Right lobe of liver (tissue), 6 donors: ENCODE results near the gene LRRFIP2. TPM values are rescaled to one million over a fixed set of nuclear protein-coding genes. Genes with fewer than 3 reads are reported as not detected.
"Not testable (repeated sequence)": the region's sequence is repeated elsewhere in the genome, so short reads cannot be mapped to it uniquely, and the experiment has no call there.

Experiments
- ATAC-seq, 4 donors: fragments of 200-7000 bp; cut with Tn5 transposase; one replicate each; pipeline ENCODE4 v1.9.1; 2020; ENCODE audit warnings: mild to moderate bottlenecking in 4 of 4, moderate library complexity in 4 of 4
- DNase-seq, 3 donors: peaks; one replicate each; pipeline ENCODE4 v3.0.0-alpha.2; 2020
- H3K27ac ChIP-seq, 3 donors: fragments of 200-600 bp; one replicate each; pipeline ENCODE4 v1.8.0; 2022
- H3K27me3 ChIP-seq, 2 donors: fragments of 200-600 bp; one replicate each; pipeline ENCODE4 v1.8.0; 2022
- H3K36me3 ChIP-seq, 4 donors: fragments of 200-600 bp; sonication (generic) in 1 of 4; one replicate each; pipeline versions ENCODE4 v1.5.1 to v1.8.0; 2017 to 2022; ENCODE audit warnings: control low read depth in 1 of 4
- H3K4me1 ChIP-seq, 4 donors: fragments of 200-600 bp; sonication (generic) in 1 of 4; one replicate each; pipeline versions ENCODE4 v1.5.1 to v1.8.0; 2017 to 2022; ENCODE audit warnings: control low read depth in 1 of 4
- H3K4me3 ChIP-seq, 3 donors: fragments of 200-600 bp; one replicate each; pipeline ENCODE4 v1.8.0; 2022
- H3K9me3 ChIP-seq, 4 donors: fragments of 200-600 bp; sonication (generic) in 1 of 4; one replicate each; pipeline versions ENCODE4 v1.5.1 to v1.8.0; 2017 to 2022; ENCODE audit warnings: control low read depth in 1 of 4
- POLR2A ChIP-seq: fragments of 450-650 bp; IDR thresholded peaks from one replicate; pipeline ENCODE4 v1.6.1; 2017; ENCODE audit warnings: antibody characterized with exemption, mild to moderate bottlenecking
- WGBS: methylation state at CpG from one replicate; pipeline ENCODE4 v1.1.6; 2018; ENCODE audit warnings: low coverage, low lambda C conversion rate; ENCODE audit not compliant: insufficient coverage; ENCODE audit errors: missing lambda C conversion rate; 5-methylcytosine and 5-hydroxymethylcytosine counted together
- intact Hi-C, 2 donors: fragments of 100-400 bp; cut with DNase I; formaldehyde crosslinking; loops; one replicate each; pipeline versions ENCODE4 v1.11.2 to v1.14.1; 2022
- total RNA-seq, 6 experiments: library from RNA; depleted of rRNA in 2 of 6; stranded (reverse); fragments of >200 nt in 2 of 6; fragmentation: NEBNext Ultra II Directional in 3 of 6; extraction: Animal tissue kit (Norgen Biotek cat#: 25700) in 3 of 6; gene quantifications; one replicate each; pipeline versions ENCODE4 v1.1.0 to v1.2.4, GENCODE V29; 2016 to 2023
- TF ChIP-seq, protein P1 (sequence below), 4 donors: fragments of 200-600 bp in 3 of 4; fragments of 450-650 bp in 1 of 4; IDR thresholded peaks; one replicate each; pipeline versions ENCODE4 v1.5.1 to v1.8.0; 2016 to 2022; ENCODE audit warnings: antibody characterized with exemption in 4 of 4, mild to moderate bottlenecking in 2 of 4
- donor health status: DM: no; HTN: yes; CAD: no.
- donor health status: DM: no; HTN: no; CAD: no.
- donor health status: DM: no; HTN: no; CAD: no.
- donor health status: DM: no; HTN: yes; CAD: no.
- donor health status: DM: no; HTN: yes; CAD: no.

Gene LRRFIP2
- total RNA-seq, 6 experiments from 2014 or later: 32.8 to 46.1 (median 39.6) TPM

DNA sequence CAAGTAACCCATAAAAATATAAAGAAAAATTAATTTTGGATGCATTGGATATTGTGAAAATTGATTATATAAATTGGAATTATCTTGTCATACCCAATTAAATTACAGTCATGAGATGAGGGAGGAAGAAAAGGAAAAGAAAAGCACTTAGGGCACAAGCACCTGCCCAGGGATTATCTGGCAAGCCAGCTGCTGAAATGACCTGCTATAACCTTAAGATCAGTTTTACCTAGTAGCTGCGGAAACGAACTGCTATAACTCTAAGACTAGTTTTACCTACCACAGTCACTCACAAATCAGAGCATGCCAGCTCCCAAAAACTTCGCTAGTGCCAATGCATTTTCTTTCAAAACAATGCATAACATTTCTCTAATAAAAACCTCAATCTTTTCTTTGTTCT lies 26.2 kb downstream of the LRRFIP2 start:
- H3K36me3 ChIP-seq: no peaks in the 10 kb centered on the region
- no peaks in the 10 kb centered on the region for H3K27me3 ChIP-seq
- no peak for DNase-seq
- no peak overlapping the region for H3K4me3 ChIP-seq
- 52% methylated on average over 3 of the region's 3 CpGs for WGBS
- peak in 1 of 4 donors; percentile 28 for ATAC-seq
- H3K9me3 ChIP-seq: no peaks in the 10 kb centered on the region
- H3K27ac ChIP-seq: no peak overlapping the region
- peaks cover 0 to 49% (median 12%) of the 10 kb centered on the region in 4 donors for H3K4me1 ChIP-seq
- intact Hi-C loops: no loop called here
- no peak for TF ChIP-seq POLR2A
- TF ChIP-seq, protein P1, sequence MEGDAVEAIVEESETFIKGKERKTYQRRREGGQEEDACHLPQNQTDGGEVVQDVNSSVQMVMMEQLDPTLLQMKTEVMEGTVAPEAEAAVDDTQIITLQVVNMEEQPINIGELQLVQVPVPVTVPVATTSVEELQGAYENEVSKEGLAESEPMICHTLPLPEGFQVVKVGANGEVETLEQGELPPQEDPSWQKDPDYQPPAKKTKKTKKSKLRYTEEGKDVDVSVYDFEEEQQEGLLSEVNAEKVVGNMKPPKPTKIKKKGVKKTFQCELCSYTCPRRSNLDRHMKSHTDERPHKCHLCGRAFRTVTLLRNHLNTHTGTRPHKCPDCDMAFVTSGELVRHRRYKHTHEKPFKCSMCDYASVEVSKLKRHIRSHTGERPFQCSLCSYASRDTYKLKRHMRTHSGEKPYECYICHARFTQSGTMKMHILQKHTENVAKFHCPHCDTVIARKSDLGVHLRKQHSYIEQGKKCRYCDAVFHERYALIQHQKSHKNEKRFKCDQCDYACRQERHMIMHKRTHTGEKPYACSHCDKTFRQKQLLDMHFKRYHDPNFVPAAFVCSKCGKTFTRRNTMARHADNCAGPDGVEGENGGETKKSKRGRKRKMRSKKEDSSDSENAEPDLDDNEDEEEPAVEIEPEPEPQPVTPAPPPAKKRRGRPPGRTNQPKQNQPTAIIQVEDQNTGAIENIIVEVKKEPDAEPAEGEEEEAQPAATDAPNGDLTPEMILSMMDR (IDR thresholded peaks at IDR 0.05): no peak

DNA sequence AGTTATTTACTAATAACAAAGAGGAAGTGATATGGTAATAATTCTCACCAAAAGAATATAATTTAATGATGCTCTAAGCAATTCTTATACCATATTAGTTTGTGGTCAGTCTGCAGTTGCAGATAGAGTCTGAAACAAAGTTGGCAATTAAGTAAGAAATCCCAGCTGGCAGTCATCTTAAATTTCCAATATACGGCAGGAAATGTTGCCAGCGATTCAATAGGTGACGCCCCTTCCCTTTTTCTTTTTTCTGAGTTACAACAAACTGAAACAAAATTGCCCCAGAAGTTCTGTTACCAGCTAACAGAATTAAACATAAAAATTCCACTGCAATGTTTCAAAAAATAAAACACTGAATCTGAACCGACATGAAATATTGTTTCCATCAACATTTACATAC lies 26.7 kb downstream of the LRRFIP2 start:
- intact Hi-C loops: no loop called here
- Histone ChIP-seq H3K4me1 (peaks cover 0 to 49% (median 12%) of the 10 kb centered on the region in 4 donors), H3K27ac (no peak overlapping the region), H3K27me3 (no peaks in the 10 kb centered on the region), H3K9me3 (no peaks in the 10 kb centered on the region), H3K36me3 (no peaks in the 10 kb centered on the region), H3K4me3 (no peak overlapping the region)
- DNase-seq: no peak
- no peak for ATAC-seq
- WGBS: 56% methylated on average over 4 of the region's 4 CpGs
- no peak for TF ChIP-seq POLR2A
- TF ChIP-seq, protein P1 (IDR thresholded peaks at IDR 0.05): no peak

DNA sequence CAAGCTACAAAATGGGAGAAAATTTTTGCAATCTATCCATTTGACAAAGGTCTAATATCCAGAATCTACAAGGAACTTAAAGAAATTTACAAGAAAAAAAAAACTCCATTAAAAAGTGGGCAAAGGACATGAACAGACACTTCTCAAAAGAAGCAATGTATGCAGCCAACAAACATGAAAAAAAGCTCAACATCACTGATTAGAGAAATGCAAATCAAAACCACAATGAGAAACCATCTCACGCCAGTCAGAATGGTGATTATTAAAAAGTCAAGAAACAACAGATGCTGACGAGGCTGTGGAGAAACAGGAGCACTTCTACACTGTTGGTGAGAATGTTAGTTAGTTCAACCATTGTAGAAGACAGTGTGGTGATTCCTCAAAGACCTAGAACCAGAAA lies 27.5 kb downstream of the LRRFIP2 start:
- WGBS: 57% methylated on average over 2 of the region's 2 CpGs
- H3K36me3 ChIP-seq, intact Hi-C loops, H3K9me3 ChIP-seq, DNase-seq, H3K4me3 ChIP-seq, H3K27me3 ChIP-seq, H3K27ac ChIP-seq, ATAC-seq: not testable (repeated sequence)
- peaks cover 0 to 53% (median 12%) of the 10 kb centered on the region in 4 donors for H3K4me1 ChIP-seq

DNA sequence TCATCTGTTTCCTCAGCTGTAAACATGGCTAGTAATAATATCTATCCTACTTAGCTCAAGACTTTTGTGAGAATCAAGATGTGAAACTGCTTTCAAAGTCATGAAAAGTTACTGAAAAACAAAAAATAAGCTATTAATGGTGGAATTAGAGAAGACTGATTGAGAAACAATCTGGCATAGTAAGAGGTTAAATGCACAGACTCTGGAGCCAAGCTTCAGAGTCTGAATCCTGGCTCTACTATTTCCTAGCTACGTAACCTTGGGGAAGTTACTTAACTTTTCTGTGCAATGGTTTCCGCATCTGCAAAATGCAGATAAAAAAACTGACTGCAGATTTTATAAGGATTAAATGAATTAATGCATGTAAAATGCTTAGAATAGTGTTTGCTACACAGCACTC lies 28.8 kb downstream of the LRRFIP2 start:
- DNase-seq (no peak), ATAC-seq (peak; percentile 77 to 78 (median 77))
- Histone ChIP-seq H3K4me3 (no peak overlapping the region), H3K27me3 (no peaks in the 10 kb centered on the region), H3K4me1 (peaks cover 0 to 65% (median 17%) of the 10 kb centered on the region in 4 donors), H3K36me3 (no peaks in the 10 kb centered on the region), H3K27ac (peak overlapping the region; percentile 36 to 92 (median 88)), H3K9me3 (no peaks in the 10 kb centered on the region)
- intact Hi-C loops: no loop called here
- 0% methylated on average over 2 of the region's 2 CpGs for WGBS
- TF ChIP-seq, protein P1 (IDR thresholded peaks at IDR 0.05): no peak
- no peak for TF ChIP-seq POLR2A

DNA sequence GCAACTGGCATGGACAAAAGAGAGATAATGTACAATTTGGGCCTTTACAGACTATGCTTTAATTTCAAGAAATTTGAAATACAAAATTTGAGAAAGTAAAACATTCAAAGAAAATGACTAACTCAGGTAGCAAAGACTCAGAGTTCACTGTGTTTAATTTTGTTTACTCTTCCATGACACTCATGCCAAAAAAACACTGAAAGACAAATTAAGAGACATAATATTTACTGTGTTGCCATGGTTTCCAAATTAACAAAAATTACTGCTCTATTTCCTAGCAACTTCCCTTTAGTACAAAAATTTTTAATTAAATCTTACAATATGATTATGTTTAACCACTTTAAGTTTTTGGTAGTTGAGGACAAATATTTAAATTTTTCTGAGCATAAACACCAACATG lies 29.6 kb downstream of the LRRFIP2 start:
- Histone ChIP-seq H3K4me1 (peaks cover 0 to 73% (median 20%) of the 10 kb centered on the region in 4 donors), H3K27ac (peak overlapping the region; percentile 36 to 92 (median 88)), H3K27me3 (no peaks in the 10 kb centered on the region), H3K9me3 (no peaks in the 10 kb centered on the region), H3K4me3 (no peak overlapping the region), H3K36me3 (no peaks in the 10 kb centered on the region)
- intact Hi-C loops: no loop called here
- ATAC-seq (peak; percentile 39 to 73 (median 55)), DNase-seq (no peak)
- TF ChIP-seq, protein P1 (IDR thresholded peaks at IDR 0.05): no peak
- no peak for TF ChIP-seq POLR2A
